Measurements from ENCODE around the gene SELENOS.

Gene SELENOS

DNA sequence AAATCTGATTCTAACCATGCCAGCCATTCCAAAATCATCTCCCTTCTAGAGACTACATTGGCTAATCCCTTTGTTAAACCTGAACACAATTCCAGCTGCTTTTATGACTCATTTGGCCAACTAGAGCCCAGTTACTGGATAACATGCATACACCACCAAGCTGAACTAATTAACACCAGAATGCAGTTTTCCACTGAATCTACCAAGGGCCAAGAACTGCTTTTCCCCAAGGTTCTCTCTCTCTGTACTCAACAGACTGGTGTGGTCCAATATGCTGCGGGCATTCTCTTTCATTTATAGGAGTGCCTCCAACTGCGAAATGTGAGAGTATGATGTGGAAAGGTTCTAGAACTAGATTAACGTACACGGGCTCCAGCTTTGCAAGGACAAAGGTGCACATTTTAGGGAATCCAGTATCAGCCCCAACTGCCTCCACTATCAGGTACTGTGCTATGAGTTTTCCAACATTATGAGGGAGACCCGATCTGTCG is 26.9 kb downstream of the SELENOS start:
- DNase-seq, result no peak

DNA sequence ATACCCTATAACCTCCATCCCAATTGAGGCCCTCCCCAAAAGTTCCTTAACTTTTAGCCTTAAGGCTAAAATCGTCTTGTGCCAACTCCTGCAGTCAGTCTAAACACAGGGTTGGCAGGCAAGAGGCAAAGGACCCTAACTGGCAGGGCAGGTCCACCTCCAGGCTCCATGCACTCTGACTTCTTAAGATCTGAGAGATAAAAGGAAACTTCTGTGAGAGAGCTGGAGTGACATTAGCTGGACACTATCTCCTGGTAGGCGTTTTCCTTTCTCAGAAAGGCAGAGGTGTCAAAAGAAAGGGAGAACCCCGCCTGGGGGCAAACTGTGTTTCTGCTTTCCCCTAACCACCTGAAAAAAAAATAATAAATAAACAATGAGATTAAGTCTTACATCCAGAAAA is 29.0 kb downstream of the SELENOS start:
- DNase-seq, result no peak

DNA sequence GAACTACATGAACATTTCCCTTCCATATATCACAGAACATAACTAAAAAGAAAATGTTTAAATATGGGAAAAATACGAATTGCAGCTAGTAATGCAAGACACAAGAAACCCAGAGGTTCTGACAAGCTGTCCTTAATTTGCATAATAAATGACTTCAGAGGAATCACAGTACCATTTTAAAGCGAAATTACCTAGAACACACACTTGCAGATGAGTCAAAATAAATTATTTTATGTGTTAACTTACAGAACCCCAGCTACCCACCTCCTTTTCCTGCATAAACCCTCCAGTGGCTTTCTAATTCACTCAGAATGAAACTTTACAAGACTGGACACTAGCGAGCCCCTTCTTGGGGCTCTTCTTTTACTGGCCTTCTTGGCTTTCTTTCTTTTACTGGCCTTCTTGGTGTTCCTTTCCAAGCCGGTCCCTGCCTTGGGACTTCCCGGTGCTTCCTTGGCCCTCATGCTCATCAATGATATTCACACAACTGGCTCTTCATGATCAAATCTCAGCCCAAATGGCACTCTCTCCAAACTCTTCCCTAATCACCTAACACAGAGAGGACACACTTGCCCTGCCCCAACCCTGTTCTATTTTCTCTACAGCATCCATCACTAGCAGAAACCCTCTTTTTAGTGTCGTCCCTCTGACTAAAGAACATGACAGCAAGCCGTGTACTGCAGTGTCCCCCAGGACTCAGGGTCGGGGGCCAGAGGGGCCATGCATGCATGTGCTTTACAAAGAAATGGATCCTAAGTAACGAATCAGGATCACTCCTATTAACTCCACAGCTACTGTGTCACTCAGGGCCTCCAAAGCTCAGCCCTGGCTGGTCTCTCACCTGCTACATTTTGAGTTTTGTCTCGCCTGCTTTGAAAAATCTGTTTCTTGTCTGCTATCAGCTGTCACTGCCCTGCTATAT is 30.2 kb downstream of the SELENOS start:
- DNase-seq, result no peak

DNA sequence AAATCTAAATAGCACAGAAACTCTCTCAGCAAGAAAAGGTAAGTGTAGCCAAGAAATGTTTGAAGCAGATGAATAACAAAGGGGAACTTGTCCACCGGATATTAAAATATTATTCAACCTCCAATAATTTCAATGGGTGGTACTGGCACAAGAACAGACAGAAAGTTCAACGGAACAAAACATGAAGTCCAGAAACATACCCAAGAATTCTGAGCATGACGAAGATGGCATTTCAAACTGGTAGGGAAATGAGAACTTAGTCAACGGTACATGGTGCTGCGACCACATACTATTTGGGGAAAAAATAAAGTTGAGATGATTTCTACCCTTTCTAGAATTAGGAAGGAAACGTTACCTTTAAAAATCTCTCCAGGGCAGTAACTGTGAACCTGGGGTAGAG is 30.9 kb downstream of the SELENOS start:
- no peak for DNase-seq

DNA sequence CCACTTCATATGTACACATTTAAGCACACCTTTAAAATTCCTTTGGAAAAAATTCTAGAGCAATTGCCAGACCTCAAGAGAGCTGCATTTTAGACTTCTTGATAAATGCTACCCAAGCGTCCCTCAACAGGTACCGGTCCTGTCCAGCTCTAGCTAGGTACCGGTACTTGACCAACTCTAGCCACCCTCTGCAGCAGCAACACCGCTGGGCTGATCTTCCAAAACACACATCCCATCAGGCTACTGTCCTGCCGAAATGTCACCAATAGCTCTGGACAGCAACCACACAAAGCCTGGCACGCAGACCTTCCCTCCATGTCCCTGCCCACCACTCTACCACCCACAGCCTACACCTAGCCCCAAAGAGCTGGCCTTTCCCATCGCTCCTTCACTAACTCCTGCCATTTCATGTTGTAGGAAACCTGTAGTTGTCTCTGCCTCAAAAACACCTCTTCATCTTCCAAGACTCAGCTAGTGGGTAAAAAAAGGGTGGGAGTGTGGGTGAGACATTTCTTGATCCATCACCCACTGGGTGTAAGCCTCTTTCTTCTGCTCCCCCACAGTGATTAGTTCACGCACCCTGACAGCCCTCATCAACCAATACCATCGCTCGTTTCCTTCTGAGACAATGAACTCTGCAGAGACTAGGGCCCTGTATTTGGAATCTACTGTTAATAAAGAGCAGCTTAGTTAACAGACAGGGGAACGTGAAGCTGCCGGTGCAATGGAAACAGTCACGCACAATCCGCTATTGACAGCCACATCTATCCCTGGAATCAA is 32.2 kb downstream of the SELENOS start:
- no peak for DNase-seq

DNA sequence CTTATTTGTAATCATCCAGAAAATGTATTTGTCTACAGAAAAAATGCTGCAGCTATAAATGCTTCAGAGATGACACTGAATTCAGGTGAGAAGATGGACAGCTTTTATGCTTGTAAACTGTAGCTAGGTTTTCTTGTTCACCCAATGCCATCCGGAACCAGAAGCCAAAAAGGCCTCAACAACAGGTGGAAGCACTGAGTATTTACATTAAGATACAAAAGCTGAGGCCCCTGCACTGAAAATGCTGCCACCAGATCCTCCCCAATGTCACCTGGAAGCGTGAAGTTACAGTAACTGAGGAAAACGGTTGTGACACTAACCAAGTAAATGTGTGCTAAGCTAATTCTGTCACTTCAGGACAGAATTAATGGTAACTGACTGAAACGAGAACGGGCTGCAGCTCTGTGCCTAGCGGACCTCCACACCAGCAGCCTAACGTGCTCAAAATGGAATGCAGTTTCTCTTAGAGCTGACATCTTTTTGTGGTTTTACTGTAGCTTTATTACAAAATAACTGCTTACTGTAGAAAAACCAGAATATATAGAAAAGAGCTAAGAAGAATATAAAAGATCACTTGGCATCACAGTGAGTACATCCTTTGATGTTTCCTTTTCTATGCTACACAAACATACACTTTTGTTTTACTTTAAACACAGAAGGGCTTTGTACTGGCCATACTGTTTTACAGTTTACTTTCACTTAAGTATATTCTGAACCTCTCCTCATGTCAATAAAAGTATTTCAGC is 33.1 kb downstream of the SELENOS start:
- no peak for DNase-seq

DNA sequence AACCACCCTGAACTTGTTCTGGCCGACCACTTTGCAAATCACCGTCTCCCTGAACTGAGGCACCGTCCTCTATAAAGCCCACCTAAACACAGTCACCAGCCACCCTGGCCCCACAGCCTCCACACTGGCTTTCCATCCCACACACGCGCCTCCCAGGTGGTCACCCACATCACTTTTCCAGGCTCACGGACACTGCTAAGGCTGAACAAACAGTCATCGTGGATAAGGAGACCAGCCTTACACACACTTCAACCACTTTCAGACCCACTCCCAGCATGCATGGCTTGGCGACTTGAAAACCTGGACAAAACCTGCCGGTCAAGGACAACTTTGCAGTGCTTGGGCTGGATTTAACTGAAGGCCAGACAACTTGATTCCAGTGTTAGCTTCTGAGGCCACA is 33.9 kb downstream of the SELENOS start:
- no peak for DNase-seq

DNA sequence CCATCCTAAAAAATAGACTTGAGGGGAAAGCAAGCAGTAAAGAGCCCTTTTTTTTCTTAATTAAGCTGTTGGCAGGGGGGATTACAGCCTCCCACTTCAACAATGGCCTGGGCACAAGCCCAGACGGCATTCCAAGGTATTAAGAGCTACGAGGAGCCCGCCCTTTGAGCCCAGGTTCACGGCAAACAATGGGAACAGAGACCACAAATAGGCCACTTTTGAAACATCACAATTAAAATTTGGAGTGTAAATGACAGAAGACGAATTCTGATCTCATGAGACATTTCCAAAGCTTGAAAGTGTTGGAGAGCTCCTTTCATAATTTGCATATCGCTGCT is 34.3 kb downstream of the SELENOS start:
- DNase-seq, result no peak

DNA sequence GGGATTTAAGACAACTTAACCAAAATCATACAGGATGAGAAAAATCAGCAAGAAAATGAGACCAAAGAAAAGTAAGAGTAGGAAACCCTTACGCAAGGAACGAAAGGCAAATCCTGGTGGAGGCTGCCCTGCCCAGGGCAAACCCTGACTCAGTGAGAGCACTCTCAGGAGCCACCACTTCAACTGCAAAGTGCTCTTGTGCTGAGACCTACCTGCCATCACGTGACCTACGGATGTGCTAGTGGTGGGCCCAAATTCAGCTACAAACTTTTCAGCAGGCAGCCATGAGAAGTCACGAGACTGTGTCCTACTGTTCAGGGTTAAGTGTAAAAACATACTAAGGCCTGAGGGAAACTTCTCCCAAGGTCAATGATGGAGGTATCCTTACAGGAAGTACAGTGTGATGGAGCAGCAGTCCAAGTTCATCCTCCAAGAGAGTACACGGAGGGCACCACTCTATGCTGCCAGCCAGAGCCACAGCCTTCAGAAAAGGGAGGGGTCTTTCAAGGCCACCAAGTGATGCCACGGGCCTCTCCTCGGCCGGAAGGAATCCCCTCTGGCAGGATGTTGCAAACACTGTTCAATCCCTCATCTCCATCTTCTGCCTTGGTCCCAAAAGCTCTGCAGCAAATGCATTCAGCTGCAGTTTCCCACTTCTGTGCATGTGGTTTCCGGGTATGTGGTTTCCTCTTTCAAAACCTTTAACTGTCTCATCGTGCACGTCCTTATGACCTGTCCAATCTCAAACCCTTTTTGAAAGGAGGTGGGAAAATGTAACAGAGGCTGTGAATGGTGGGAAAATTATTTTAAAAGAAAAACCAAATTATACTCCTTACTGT is 34.9 kb downstream of the SELENOS start:
- no peak for DNase-seq

DNA sequence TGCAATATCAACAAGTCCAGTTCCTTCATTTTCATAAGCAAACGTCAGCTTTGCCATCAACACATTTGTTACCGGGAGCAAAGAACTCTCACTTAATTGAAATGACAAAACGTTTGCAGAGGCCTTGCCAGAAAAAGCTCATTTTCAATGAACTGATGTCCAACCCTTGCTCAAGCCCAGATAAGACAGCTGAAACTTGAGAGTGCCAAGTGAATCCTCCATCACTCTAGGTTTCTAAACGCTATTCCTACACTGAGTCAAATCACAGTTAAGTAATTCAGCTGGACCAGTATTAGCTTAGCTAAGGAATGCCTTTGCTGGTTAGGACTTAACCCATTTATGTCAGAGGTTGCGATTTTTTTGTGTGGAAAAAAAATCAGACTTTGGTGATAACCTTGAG is 36.9 kb downstream of the SELENOS start:
- no peak for DNase-seq

DNA sequence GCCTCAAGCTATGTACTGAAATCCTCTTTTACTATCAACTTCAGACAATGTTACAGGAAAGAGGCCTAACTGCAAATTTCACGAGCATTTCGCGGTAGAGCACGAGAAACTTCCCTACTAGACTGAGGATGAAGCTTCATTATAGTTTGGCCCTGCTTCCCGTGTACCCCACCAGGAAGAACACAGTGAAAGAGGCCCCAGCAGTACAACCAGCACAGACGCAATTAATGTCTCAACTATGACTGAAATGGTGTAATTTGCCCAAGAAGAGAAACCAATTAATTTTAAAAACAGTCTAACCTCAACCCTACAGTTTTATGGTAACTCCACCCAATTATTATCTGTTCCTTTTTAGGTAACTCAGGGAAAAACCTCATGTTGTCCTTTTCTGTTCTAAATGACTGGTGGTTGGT is 37.6 kb downstream of the SELENOS start:
- DNase-seq, result no peak

DNA sequence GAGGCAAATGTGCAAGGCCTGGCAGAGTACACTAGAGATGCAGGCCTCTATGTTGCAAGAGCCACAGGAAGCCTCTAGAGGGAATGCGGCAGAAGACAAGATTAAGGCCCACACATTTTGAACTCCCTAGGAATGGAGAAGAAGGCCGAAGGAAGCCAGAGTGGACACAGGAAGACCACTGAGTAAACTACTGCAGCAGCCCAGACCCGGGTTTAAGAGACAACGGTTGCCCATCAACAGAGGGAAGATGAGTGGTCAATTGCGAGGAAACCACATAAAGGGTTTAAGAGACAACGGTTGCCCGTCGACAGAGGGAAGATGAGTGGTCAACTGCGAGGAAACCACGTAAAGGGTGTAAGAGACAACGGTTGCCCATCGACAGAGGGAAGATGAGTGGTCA is 40.0 kb downstream of the SELENOS start:
- DNase-seq, result no peak

DNA sequence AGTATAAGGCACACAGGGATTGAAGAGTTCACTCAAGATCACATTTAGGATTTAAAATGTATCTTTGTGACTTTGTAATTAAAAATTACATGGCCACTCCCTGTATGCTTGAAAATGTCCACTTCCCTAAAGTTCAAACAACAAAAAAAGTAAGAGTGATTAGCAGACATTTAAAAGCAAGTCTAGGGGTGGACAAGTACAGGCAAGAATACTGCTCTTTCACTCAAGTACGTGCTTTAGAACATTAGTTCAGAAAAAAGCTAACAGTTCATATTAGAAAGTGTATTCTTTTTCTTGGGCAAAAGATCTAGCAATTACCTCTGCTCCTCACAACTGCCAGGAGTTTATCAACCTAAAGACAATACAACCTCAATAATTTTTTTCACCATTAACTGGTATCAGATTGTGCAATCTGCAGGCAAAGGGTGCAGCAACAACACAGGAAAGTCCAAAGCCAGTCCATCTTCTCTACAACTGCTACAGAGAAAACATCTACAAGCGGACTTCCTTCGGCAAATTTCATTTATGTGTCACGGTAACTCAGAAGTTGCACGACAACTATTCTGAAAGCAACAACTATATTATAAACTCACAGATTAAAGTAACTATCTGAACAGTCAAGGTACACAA is 43.5 kb downstream of the SELENOS start:
- no peak for DNase-seq

DNA sequence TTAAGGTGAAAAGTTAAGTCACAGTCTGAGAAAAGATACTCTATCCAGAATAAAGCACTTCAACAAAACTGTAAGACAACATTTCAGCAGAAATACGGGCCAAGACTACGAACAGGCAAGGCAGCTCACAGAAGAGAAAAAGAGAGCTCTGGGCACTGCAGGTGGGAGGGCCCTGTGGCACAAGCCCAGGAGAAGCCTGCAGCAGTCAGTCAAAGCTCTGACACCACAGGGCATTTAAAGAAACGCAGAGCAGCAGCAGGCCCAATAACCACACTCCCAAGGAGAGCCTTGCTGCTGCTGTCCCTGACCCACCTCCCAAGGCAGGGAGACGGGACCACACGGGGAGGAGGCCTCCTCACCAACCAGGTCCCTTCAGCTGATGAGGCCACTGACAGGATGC is 44.6 kb downstream of the SELENOS start:
- no peak for DNase-seq

DNA sequence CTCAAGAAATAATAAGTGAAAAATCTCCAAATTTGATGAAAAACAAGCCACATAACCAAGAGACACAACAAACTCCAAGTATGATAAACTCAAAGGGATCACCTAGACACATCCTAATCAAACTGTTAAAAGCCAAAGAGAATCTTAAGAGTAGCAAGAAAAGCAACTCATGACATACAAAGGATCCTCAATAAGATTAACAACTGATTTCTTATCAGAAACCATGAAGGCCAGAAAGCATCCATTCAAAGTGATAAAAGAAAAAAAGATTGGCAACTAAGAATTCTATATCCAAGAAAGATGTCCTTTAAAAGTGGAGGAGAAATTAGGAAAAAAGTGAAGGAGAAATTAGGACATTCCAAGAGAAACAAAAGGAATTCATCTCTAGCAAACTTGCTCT is 49.0 kb downstream of the SELENOS start:
- DNase-seq, result no peak

DNA sequence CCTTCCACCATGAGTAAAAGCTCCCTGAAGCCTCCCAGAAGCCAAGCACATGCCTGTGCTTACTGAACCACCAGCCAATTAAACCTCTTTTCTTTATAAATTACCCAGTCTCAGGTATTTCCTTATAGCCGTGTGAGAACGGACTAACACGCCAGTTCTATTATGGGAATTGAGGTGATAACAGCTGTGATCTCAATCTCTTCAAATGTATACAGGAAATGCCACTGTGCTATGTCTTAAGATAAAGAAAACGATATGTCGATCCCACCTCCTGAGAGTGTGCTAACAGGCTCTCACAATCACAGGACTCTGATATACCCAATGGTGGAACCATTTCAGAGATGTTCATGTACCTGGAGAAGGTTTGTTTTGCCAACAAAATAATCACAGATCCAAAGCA is 51.6 kb downstream of the SELENOS start:
- no peak for DNase-seq

Data from NCI-H2107 (cell line).